Measurements from ENCODE around the gene WDPCP. TPM values are rescaled to one million over a fixed set of nuclear protein-coding genes. Genes with fewer than 3 reads are reported as not detected.

The WDPCP gene
- total RNA-seq, 2 experiments from 2014 or later, result 14.8 to 29.3 TPM

DNA sequence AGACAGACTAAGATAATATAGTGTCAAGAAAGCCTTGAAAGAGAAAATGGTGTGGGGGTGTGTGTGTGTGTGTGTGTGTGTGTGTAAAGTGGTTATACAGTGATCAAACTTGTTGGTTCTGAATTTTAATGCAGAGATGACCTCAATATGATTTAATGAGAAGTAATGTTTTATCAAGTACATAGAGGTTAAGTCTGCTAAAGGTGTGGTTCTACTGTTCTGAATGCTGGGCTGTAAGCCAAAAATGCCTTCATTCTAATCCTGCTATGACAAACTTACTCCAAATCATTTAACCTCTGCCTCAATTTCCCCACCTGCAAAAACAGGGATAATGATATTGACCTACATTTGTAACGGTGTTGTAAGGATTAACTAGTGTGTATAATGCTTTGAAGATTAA lies 87.9 kb downstream of the WDPCP start:
- Histone ChIP-seq H4K20me1 (ENCODE audit: insufficient read depth, low read length) (0 out of 2 replicates have a peak, but pooled peaks cover 6% of the 10 kb centered on the region), H3K4me1 (ENCODE audit: insufficient read depth, low read length, poor library complexity, severe bottlenecking) (no peaks in the 10 kb centered on the region), H3K9me3 (ENCODE audit: low read length) (no peaks in the 10 kb centered on the region), H3K4me3 (ENCODE audit: low read depth, low read length, poor library complexity, severe bottlenecking) (no peak overlapping the region), H3K9me2 (ENCODE audit: insufficient read depth, low read length) (no peaks in the 10 kb centered on the region), H3K4me2 (ENCODE audit: low read length) (no peak overlapping the region), H3K27ac (ENCODE audit: low read depth, low read length, poor library complexity, severe bottlenecking) (no peak overlapping the region), H3K36me3 (ENCODE audit: insufficient read depth, low read length) (no peaks in the 10 kb centered on the region), H3K79me2 (ENCODE audit: insufficient read depth, low read depth, low read length) (no peaks in the 10 kb centered on the region), H2AFZ (ENCODE audit: low read length) (no peak overlapping the region)
- BruUV-seq (replicated peaks), result no TSS peak
- CTCF ChIA-PET (ENCODE audit: unreplicated experiment), result no interaction called here
- intact Hi-C loops (cut with micrococcal nuclease; ENCODE audit: unreplicated experiment), result no loop called here
- POLR2A ChIA-PET, result interaction anchor here (0.6 kb wide), 1 partner anchor 499 kb away, joined by 3 read pairs; no protein-coding TSS in a partner anchor
- no peak for DNase-seq (ENCODE audit: low spot score)
- no peak for TF ChIP-seq EZH2phosphoT487 (IDR thresholded peaks at IDR 0.05; ENCODE audit: borderline replicate concordance, low read depth, low read length)
- TF ChIP-seq, protein P1, sequence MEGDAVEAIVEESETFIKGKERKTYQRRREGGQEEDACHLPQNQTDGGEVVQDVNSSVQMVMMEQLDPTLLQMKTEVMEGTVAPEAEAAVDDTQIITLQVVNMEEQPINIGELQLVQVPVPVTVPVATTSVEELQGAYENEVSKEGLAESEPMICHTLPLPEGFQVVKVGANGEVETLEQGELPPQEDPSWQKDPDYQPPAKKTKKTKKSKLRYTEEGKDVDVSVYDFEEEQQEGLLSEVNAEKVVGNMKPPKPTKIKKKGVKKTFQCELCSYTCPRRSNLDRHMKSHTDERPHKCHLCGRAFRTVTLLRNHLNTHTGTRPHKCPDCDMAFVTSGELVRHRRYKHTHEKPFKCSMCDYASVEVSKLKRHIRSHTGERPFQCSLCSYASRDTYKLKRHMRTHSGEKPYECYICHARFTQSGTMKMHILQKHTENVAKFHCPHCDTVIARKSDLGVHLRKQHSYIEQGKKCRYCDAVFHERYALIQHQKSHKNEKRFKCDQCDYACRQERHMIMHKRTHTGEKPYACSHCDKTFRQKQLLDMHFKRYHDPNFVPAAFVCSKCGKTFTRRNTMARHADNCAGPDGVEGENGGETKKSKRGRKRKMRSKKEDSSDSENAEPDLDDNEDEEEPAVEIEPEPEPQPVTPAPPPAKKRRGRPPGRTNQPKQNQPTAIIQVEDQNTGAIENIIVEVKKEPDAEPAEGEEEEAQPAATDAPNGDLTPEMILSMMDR (conservative IDR thresholded peaks at IDR 0.05; ENCODE audit: low read length), result no peak

GRCh38 chr2:63497576-63497975 lies 90.7 kb downstream of the WDPCP start:
- POLR2A ChIA-PET, result interaction anchor here (0.6 to 1.2 kb wide), 4 partner anchors 12 to 82 kb away, joined by 3 to 4 read pairs (median 3); no protein-coding TSS in a partner anchor
- Histone ChIP-seq H3K9me3 (ENCODE audit: low read length) (no peaks in the 10 kb centered on the region), H3K4me2 (ENCODE audit: low read length) (no peak overlapping the region), H3K36me3 (ENCODE audit: insufficient read depth, low read length) (no peaks in the 10 kb centered on the region), H3K27ac (ENCODE audit: low read depth, low read length, poor library complexity, severe bottlenecking) (no peak overlapping the region), H3K4me3 (ENCODE audit: low read depth, low read length, poor library complexity, severe bottlenecking) (no peak overlapping the region), H3K79me2 (ENCODE audit: insufficient read depth, low read depth, low read length) (no peaks in the 10 kb centered on the region), H3K4me1 (ENCODE audit: insufficient read depth, low read length, poor library complexity, severe bottlenecking) (no peaks in the 10 kb centered on the region), H2AFZ (ENCODE audit: low read length) (no peak overlapping the region), H3K9me2 (ENCODE audit: insufficient read depth, low read length) (no peaks in the 10 kb centered on the region), H4K20me1 (ENCODE audit: insufficient read depth, low read length) (no peaks in the 10 kb centered on the region)
- DNase-seq (ENCODE audit: low spot score), result no peak
- BruUV-seq (replicated peaks), result no TSS peak
- TF ChIP-seq EZH2phosphoT487 (IDR thresholded peaks at IDR 0.05; ENCODE audit: borderline replicate concordance, low read depth, low read length), result no peak
- TF ChIP-seq, protein P1 (conservative IDR thresholded peaks at IDR 0.05; ENCODE audit: low read length), result no peak
- intact Hi-C loops (cut with micrococcal nuclease; ENCODE audit: unreplicated experiment), result no loop called here
- CTCF ChIA-PET (ENCODE audit: unreplicated experiment), result no interaction called here

DNA sequence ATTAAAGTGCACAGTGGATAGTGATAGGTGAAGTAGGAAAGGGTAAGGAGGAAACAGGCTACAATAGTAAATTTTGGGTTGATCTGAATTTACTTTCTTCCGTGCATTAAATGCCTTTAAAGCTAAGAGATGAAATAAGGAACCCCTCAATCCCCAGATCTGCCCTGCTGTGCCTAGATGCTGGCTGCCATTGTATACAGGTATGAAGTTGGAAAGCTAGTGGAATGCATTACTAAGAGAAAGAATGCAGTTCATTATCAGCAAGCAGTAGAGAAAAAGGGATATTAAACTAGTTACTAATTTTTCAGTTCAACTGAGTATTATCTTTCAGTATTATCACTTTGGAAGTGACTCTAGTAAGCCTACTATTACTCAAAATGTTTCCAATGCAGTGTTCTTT lies 93.3 kb downstream of the WDPCP start:
- DNase-seq (ENCODE audit: low spot score), result no peak
- Histone ChIP-seq H3K27ac (ENCODE audit: low read depth, low read length, poor library complexity, severe bottlenecking) (no peak overlapping the region), H3K4me2 (ENCODE audit: low read length) (no peak overlapping the region), H3K9me2 (ENCODE audit: insufficient read depth, low read length) (no peaks in the 10 kb centered on the region), H3K4me1 (ENCODE audit: insufficient read depth, low read length, poor library complexity, severe bottlenecking) (no peaks in the 10 kb centered on the region), H3K9me3 (ENCODE audit: low read length) (no peaks in the 10 kb centered on the region), H2AFZ (ENCODE audit: low read length) (no peak overlapping the region), H3K4me3 (ENCODE audit: low read depth, low read length, poor library complexity, severe bottlenecking) (no peak overlapping the region), H4K20me1 (ENCODE audit: insufficient read depth, low read length) (no peaks in the 10 kb centered on the region), H3K79me2 (ENCODE audit: insufficient read depth, low read depth, low read length) (no peaks in the 10 kb centered on the region), H3K36me3 (ENCODE audit: insufficient read depth, low read length) (no peaks in the 10 kb centered on the region)
- POLR2A ChIA-PET, result interaction anchor here (0.7 to 0.8 kb wide), 2 partner anchors 20 to 131 kb away, joined by 4 to 5 read pairs; no protein-coding TSS in a partner anchor
- intact Hi-C loops (cut with micrococcal nuclease; ENCODE audit: unreplicated experiment), result no loop called here
- BruUV-seq (replicated peaks), result no TSS peak
- CTCF ChIA-PET (ENCODE audit: unreplicated experiment), result no interaction called here
- no peak for TF ChIP-seq EZH2phosphoT487 (IDR thresholded peaks at IDR 0.05; ENCODE audit: borderline replicate concordance, low read depth, low read length)
- TF ChIP-seq, protein P1 (conservative IDR thresholded peaks at IDR 0.05; ENCODE audit: low read length), result no peak

Measured in OCI-LY7 (cell line).